Gastrocnemius medialis (tissue), 4 donors: ENCODE measurements around the gene RAD17.

Experiments used
- CTCF ChIP-seq, 5 experiments: fragments of 450-650 bp in 3 of 5; fragments of 200-600 bp in 2 of 5; sonication (generic) in 2 of 5; IDR thresholded peaks in 4 of 5; conservative IDR thresholded peaks in 1 of 5; 1 replicate in 4 of 5; 2 replicates in 1 of 5; pipeline ENCODE4 v1.5.1; 2016 to 2019; ENCODE audit warnings: antibody characterized with exemption in 5 of 5, mild to moderate bottlenecking in 3 of 5, moderate library complexity in 3 of 5
- POLR2A ChIP-seq, 2 donors: fragments of 450-650 bp; IDR thresholded peaks; one replicate each; pipeline ENCODE4 v1.6.1; 2017; ENCODE audit warnings: antibody characterized with exemption in 2 of 2, mild to moderate bottlenecking in 2 of 2, moderate library complexity in 2 of 2

- TF ChIP-seq POLR2A (IDR thresholded peaks at IDR 0.05) (no peak), CTCF (IDR thresholded peaks at IDR 0.05 in 4 of 5, conservative IDR thresholded peaks at IDR 0.05 in 1 of 5) (no peak)
Measured at GRCh38 chr5:69416180-69416579, 46.6 kb downstream of the RAD17 start.
